Activated naive CD8-positive, alpha-beta T cell (primary cell): ENCODE results near the gene TOR1AIP1.

ENCODE experiments used
- H3K27ac Mint-ChIP-seq: one replicate; pipeline ENCODE4 v1.8.0; 2021; ENCODE audit warnings: mixed read lengths
- H3K27me3 Mint-ChIP-seq: one replicate; pipeline ENCODE4 v1.8.0; 2021; ENCODE audit warnings: mixed read lengths
- H3K36me3 Mint-ChIP-seq: one replicate; pipeline ENCODE4 v1.8.0; 2021; ENCODE audit warnings: mixed read lengths
- H3K4me1 Mint-ChIP-seq: one replicate; pipeline ENCODE4 v1.8.0; 2021; ENCODE audit warnings: low read depth, mixed read lengths
- H3K4me3 Mint-ChIP-seq: one replicate; pipeline ENCODE4 v1.8.0; 2021; ENCODE audit warnings: mild to moderate bottlenecking, mixed read lengths
- H3K9me3 Mint-ChIP-seq: one replicate; pipeline ENCODE4 v1.8.0; 2021; ENCODE audit warnings: low read depth, mixed read lengths

The TOR1AIP1 gene

DNA sequence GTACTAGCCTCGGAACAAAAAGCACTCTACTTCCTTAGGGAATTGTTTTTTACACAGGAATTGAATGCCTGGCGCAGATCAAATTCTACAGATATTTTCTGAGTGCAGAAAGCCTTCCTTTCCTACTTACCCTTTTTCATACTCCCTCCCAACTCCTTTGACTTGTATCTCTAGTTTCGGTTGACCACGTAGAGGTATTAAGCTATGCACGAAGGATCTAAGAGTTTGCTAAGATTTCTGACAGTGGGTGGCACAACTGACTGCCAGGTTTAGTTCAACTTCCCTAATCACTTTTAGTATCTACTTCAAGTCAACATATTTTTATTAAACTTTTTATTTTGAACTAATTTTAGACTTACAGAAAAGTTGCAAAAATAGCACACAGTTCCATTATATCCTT is 9.5 kb upstream of the TOR1AIP1 start:
- H3K27ac Mint-ChIP-seq, result peak overlapping the region; percentile 7
- peaks cover 54% of the 10 kb centered on the region for H3K4me1 Mint-ChIP-seq
- H3K27me3 Mint-ChIP-seq, result no peaks in the 10 kb centered on the region
- no peaks in the 10 kb centered on the region for H3K9me3 Mint-ChIP-seq
- H3K4me3 Mint-ChIP-seq, result no peak overlapping the region
- H3K36me3 Mint-ChIP-seq, result peaks cover 4% of the 10 kb centered on the region

GRCh38 chr1:179873438-179873851 is 8.6 kb upstream of the TOR1AIP1 start:
- no peaks in the 10 kb centered on the region for H3K27me3 Mint-ChIP-seq
- H3K27ac Mint-ChIP-seq, result no peak overlapping the region
- peaks cover 2% of the 10 kb centered on the region for H3K36me3 Mint-ChIP-seq
- peaks cover 59% of the 10 kb centered on the region for H3K4me1 Mint-ChIP-seq
- no peak overlapping the region for H3K4me3 Mint-ChIP-seq
- no peaks in the 10 kb centered on the region for H3K9me3 Mint-ChIP-seq

GRCh38 chr1:179875596-179876299 is 6.3 kb upstream of the TOR1AIP1 start:
- Mint-ChIP-seq H3K27me3 (no peaks in the 10 kb centered on the region), H3K4me3 (peak overlapping the region; percentile 20), H3K27ac (no peak overlapping the region), H3K4me1 (peaks cover 65% of the 10 kb centered on the region), H3K36me3 (peaks cover 2% of the 10 kb centered on the region), H3K9me3 (no peaks in the 10 kb centered on the region)

GRCh38 chr1:179876300-179876715 is 5.8 kb upstream of the TOR1AIP1 start:
- Mint-ChIP-seq H3K4me3 (peak overlapping the region; percentile 93), H3K27me3 (no peaks in the 10 kb centered on the region), H3K4me1 (peaks cover 66% of the 10 kb centered on the region), H3K27ac (no peak overlapping the region), H3K36me3 (peaks cover 2% of the 10 kb centered on the region), H3K9me3 (no peaks in the 10 kb centered on the region)

GRCh38 chr1:179877586-179878265 is 4.4 kb upstream of the TOR1AIP1 start, which contains the start of gene TOR1AIP2:
TOR1AIP2 (minus strand) TSS chr1:179877803; CDS start chr1:179852665, 25,138 bp downstream.
- H3K4me1 Mint-ChIP-seq, result peaks cover 60% of the 10 kb centered on the region
- no peaks in the 10 kb centered on the region for H3K9me3 Mint-ChIP-seq
- H3K36me3 Mint-ChIP-seq, result peaks cover 2% of the 10 kb centered on the region
- no peaks in the 10 kb centered on the region for H3K27me3 Mint-ChIP-seq
- peak within 1 kb of the TSS; percentile 93 for H3K4me3 Mint-ChIP-seq
- peak within 1 kb of the TSS; percentile 91 for H3K27ac Mint-ChIP-seq

DNA sequence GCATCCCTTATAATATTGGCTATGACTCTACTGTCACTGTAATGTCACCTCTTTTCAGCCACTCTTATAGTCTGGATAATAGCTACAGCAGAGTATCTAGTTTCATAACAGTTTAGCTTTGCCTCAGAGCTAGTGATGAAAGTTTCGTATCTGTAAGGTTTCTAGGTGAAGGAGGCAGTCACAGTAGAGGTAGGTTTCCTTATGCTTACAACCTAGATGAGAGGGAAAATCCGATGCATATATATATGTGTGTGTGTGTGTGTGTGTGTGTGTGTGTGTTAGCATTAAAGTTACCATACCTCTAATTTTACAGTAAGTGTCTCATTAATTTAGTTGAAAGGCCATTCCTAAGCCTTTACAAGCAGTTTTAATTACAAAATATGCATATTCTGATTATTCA is 2.3 kb upstream of the TOR1AIP1 start:
- no peaks in the 10 kb centered on the region for H3K36me3 Mint-ChIP-seq
- H3K4me1 Mint-ChIP-seq, result peaks cover 58% of the 10 kb centered on the region
- no peaks in the 10 kb centered on the region for H3K9me3 Mint-ChIP-seq
- peak overlapping the region; percentile 17 for H3K4me3 Mint-ChIP-seq
- no peaks in the 10 kb centered on the region for H3K27me3 Mint-ChIP-seq
- H3K27ac Mint-ChIP-seq, result no peak overlapping the region

GRCh38 chr1:179881642-179882252 is 338 bp upstream of the TOR1AIP1 start:
- H3K27ac Mint-ChIP-seq, result peak overlapping the region; percentile 100
- H3K36me3 Mint-ChIP-seq, result no peaks in the 10 kb centered on the region
- H3K9me3 Mint-ChIP-seq, result no peaks in the 10 kb centered on the region
- H3K4me3 Mint-ChIP-seq, result peak overlapping the region; percentile 98
- H3K4me1 Mint-ChIP-seq, result peaks cover 56% of the 10 kb centered on the region
- no peaks in the 10 kb centered on the region for H3K27me3 Mint-ChIP-seq

DNA sequence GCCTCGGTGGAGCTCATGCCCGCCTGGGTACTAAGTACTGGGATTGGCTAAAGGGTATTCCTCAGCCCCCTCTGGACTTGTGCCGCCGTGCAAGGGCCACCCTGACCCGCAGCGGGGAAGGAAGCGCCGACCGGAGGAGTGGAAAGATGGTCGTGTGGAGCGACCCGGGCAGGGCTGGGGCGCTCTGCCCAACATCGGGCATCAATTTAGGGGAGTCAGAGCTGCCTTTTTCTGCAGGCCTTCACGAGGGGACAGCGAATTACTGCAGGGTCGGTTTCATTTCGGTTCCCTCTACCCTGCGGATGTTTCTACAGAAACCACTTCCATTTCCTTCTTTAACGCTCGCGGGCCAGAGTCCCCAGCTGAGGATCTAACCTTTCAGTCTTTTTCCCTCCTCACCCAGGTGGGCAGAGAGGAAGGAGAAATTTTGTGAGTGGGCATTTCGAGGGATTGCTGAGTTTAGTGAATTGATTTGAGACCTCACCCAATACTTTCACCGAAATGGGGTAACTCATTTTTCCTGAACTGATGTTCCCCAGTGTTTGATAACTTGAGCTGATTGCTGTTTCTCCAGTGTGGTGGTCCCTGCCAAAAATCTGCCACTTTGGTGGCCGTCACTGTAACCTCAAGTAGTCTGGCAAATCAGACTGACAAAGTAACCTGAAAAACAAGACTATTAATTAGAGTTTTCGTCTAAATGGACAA is 1.1 kb downstream of the TOR1AIP1 start:
- Mint-ChIP-seq H3K27me3 (no peaks in the 10 kb centered on the region), H3K4me1 (peaks cover 60% of the 10 kb centered on the region), H3K36me3 (no peaks in the 10 kb centered on the region), H3K9me3 (no peaks in the 10 kb centered on the region), H3K4me3 (peak overlapping the region; percentile 98), H3K27ac (peak overlapping the region; percentile 100)

DNA sequence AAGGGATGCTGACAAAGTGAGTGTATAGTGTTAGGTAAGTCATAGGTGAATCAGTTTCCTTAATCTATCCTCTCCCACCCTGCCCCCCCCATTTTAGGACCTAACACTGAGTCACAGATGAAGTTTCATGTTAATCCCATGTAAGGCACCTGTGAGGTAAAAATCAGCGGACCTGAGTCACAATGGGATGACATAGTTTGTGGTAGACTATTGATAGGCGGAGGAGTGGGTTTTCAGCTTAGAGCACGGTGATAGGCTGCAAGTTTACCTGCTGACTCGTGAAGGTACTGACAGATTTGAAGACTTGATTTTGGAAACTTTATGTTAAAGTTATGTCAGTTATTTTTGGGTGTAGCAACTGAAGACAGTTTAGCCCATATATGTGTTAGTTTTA is 1.7 kb downstream of the TOR1AIP1 start:
- no peaks in the 10 kb centered on the region for H3K36me3 Mint-ChIP-seq
- no peaks in the 10 kb centered on the region for H3K27me3 Mint-ChIP-seq
- peak overlapping the region; percentile 98 for H3K4me3 Mint-ChIP-seq
- peak overlapping the region; percentile 100 for H3K27ac Mint-ChIP-seq
- peaks cover 60% of the 10 kb centered on the region for H3K4me1 Mint-ChIP-seq
- no peaks in the 10 kb centered on the region for H3K9me3 Mint-ChIP-seq

DNA sequence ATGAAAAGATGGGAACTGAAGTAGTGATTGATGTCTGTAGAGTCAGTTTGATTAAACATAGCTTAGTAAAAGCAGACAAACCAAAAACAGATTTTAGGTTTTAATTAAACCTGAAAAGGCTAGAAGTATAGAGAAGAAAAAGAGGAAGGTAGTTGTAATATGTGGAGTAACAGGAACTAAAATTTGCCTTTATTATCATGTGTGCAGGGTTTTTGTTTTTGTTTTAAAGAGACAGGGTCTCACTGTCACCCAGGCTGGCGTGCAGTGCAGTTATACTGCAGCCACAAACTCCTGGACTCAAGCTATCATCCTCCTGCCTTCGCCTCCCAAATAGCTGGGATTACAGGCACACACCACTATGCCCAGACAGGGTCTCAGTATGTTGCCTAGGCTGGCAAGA is 6.0 kb downstream of the TOR1AIP1 start:
- Mint-ChIP-seq H3K36me3 (no peaks in the 10 kb centered on the region), H3K4me1 (peaks cover 44% of the 10 kb centered on the region), H3K9me3 (no peaks in the 10 kb centered on the region), H3K27ac (peak overlapping the region; percentile 47), H3K4me3 (peak overlapping the region; percentile 57), H3K27me3 (no peaks in the 10 kb centered on the region)

- no peaks in the 10 kb centered on the region for H3K27me3 Mint-ChIP-seq
- no peak overlapping the region for H3K4me3 Mint-ChIP-seq
- H3K4me1 Mint-ChIP-seq, result peaks cover 36% of the 10 kb centered on the region
- H3K36me3 Mint-ChIP-seq, result no peaks in the 10 kb centered on the region
- H3K27ac Mint-ChIP-seq, result no peak overlapping the region
- H3K9me3 Mint-ChIP-seq, result no peaks in the 10 kb centered on the region
These were observed 7.5 kb downstream of the TOR1AIP1 start for GRCh38 chr1:179889589-179889988.

- peaks cover 6% of the 10 kb centered on the region for H3K36me3 Mint-ChIP-seq
- H3K27ac Mint-ChIP-seq, result peak overlapping the region; percentile 50
- no peaks in the 10 kb centered on the region for H3K9me3 Mint-ChIP-seq
- peaks cover 11% of the 10 kb centered on the region for H3K4me1 Mint-ChIP-seq
- no peak overlapping the region for H3K4me3 Mint-ChIP-seq
- H3K27me3 Mint-ChIP-seq, result no peaks in the 10 kb centered on the region
These were observed 28.8 kb downstream of the TOR1AIP1 start for GRCh38 chr1:179910934-179911333.

DNA sequence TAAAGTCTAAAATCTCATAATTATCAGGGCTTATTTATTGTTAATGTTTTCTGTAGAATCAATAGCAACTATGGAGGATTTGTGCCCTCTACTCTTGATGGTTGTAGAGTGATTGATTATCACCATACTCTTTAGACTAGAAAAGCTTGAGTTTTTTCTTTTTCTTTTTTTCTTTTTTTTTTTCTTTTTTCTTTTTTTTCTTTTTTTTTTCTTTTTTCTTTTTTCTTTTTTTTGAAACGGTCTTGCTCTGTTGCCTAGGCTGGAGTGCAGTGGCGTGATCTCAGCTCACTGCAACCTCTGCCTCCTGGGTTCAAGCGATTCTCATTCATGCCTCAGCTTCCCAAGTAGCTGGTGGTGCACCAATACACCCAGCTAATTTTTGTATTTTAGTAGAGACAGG is 29.7 kb downstream of the TOR1AIP1 start:
- Mint-ChIP-seq H3K27me3 (no peaks in the 10 kb centered on the region), H3K36me3 (peaks cover 6% of the 10 kb centered on the region), H3K4me3 (no peak overlapping the region), H3K4me1 (peaks cover 11% of the 10 kb centered on the region), H3K27ac (no peak overlapping the region), H3K9me3 (no peaks in the 10 kb centered on the region)

- Mint-ChIP-seq H3K9me3 (no peaks in the 10 kb centered on the region), H3K27ac (peak overlapping the region; percentile 67), H3K36me3 (peaks cover 11% of the 10 kb centered on the region), H3K4me1 (peaks cover 9% of the 10 kb centered on the region), H3K4me3 (no peak overlapping the region), H3K27me3 (no peaks in the 10 kb centered on the region)
These were observed 35.7 kb downstream of the TOR1AIP1 start for GRCh38 chr1:179917601-179918429.
